Testis (tissue), 2 donors: Measurements from ENCODE around the gene SMYD3.

Source experiments
- CTCF ChIP-seq, 3 experiments: fragments of 450-650 bp in 2 of 3; fragments of 200-600 bp in 1 of 3; sonication (generic) in 1 of 3; IDR thresholded peaks; one replicate each; pipeline ENCODE4 v1.5.1; 2016 to 2019; ENCODE audit warnings: antibody characterized with exemption in 3 of 3, mild to moderate bottlenecking in 2 of 3, moderate library complexity in 1 of 3
- POLR2A ChIP-seq: fragments of 450-650 bp; IDR thresholded peaks from one replicate; pipeline ENCODE4 v1.6.1; 2017; ENCODE audit warnings: antibody characterized with exemption, mild to moderate bottlenecking, moderate library complexity

- TF ChIP-seq CTCF (IDR thresholded peaks at IDR 0.05) (no peak), POLR2A (no peak)
Observed at GRCh38 chr1:246197076-246197475, 310.0 kb downstream of the SMYD3 start.
